Omental fat pad (tissue), 4 donors: ENCODE measurements around the gene TPCN2. TPM values are rescaled to one million over a fixed set of nuclear protein-coding genes. Genes with fewer than 3 reads are reported as not detected.

Source experiments
- ATAC-seq: fragments of 150-250 bp; one replicate; pipeline ENCODE4 v1.9.1; 2016; ENCODE audit warnings: mild to moderate bottlenecking, moderate library complexity; ENCODE audit not compliant: low FRiP score
- DNase-seq: peaks from one replicate; pipeline ENCODE4 v3.0.0-alpha.2; 2019; ENCODE audit warnings: low spot score
- CTCF ChIP-seq, 3 donors: fragments of 450-650 bp; IDR thresholded peaks; one replicate each; pipeline ENCODE4 v1.5.1; 2016 to 2017; ENCODE audit warnings: antibody characterized with exemption in 3 of 3, mild to moderate bottlenecking in 3 of 3, moderate library complexity in 2 of 3
- total RNA-seq, 4 donors: library from RNA; depleted of rRNA; stranded (reverse); fragments of >200 nt; gene quantifications; one replicate each; pipeline ENCODE4 v1.1.0, GENCODE V29; 2016

Gene TPCN2
- total RNA-seq, 4 donors from 2014 or later, result 11.8 to 23.3 (median 15.4) TPM

GRCh38 chr11:69173331-69173730 lies 124.6 kb downstream of the TPCN2 start:
- TF ChIP-seq CTCF (IDR thresholded peaks at IDR 0.05), result no peak
- no peak for DNase-seq
- no peak for ATAC-seq

- no peak for TF ChIP-seq CTCF (IDR thresholded peaks at IDR 0.05)
- DNase-seq (no peak), ATAC-seq (no peak)
Observed at GRCh38 chr11:69173925-69174581, 125.3 kb downstream of the TPCN2 start.

- DNase-seq (no peak), ATAC-seq (no peak)
- TF ChIP-seq CTCF (IDR thresholded peaks at IDR 0.05), result no peak
Observed at GRCh38 chr11:69174841-69175240, 126.1 kb downstream of the TPCN2 start.

- ATAC-seq, result no peak
- no peak for DNase-seq
- no peak for TF ChIP-seq CTCF (IDR thresholded peaks at IDR 0.05)
Observed at GRCh38 chr11:69178819-69179482, 130.2 kb downstream of the TPCN2 start.

GRCh38 chr11:69180226-69180625 lies 131.5 kb downstream of the TPCN2 start:
- no peak for ATAC-seq
- no peak for TF ChIP-seq CTCF (IDR thresholded peaks at IDR 0.05)
- DNase-seq, result no peak

- ATAC-seq (no peak), DNase-seq (no peak)
- no peak for TF ChIP-seq CTCF (IDR thresholded peaks at IDR 0.05)
Observed at GRCh38 chr11:69180726-69181125, 132.0 kb downstream of the TPCN2 start.

GRCh38 chr11:69183613-69184012 lies 134.9 kb downstream of the TPCN2 start:
- DNase-seq, result no peak
- no peak for TF ChIP-seq CTCF (IDR thresholded peaks at IDR 0.05)
- no peak for ATAC-seq
